ENCODE measurements around the gene EPM2A. TPM values are rescaled to one million over a fixed set of nuclear protein-coding genes. Genes with fewer than 3 reads are reported as not detected.
"Not testable (repeated sequence)": the region's sequence is repeated elsewhere in the genome, so short reads cannot be mapped to it uniquely, and the experiment has no call there.

Gene EPM2A
- total RNA-seq, 1 experiment from 2014 or later: 11.8 TPM

DNA sequence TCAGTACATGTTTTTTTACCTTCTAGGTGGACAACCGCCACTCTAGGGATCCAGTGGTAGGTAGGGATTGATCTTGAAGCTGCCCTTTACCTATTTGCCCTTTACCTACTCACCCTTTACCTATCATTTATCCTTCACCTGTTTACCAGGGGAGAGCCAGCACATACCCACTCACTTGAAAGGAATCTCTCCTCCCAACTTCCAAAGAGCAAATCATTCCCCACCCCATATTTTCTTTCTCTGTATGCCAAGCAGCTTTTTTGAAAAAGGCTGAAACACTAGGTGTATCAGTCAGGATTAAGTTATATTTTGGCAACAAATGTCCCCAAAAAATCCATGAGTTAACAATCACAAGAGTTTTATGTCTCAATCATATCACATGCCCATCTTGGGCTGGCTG, 10.5 kb upstream of the EPM2A start:
- Histone ChIP-seq H3K27me3 (replicated peaks; ENCODE audit: insufficient read depth, low read depth, low read length, poor library complexity) (no peaks in the 10 kb centered on the region), H3K4me1 (ENCODE audit: insufficient read depth, low read length, poor library complexity, severe bottlenecking) (peaks cover 8% of the 10 kb centered on the region), H3K9me3 (ENCODE audit: low read depth, low read length, poor library complexity, severe bottlenecking) (peaks cover 12% of the 10 kb centered on the region), H3K4me3 (ENCODE audit: low read depth, low read length, poor library complexity, severe bottlenecking) (no peak overlapping the region), H3K27ac (ENCODE audit: low read depth, low read length, poor library complexity, severe bottlenecking) (no peak overlapping the region), H3K36me3 (ENCODE audit: insufficient read depth, low read length, poor library complexity, severe bottlenecking) (no peaks in the 10 kb centered on the region)
- TF ChIP-seq, protein P1, sequence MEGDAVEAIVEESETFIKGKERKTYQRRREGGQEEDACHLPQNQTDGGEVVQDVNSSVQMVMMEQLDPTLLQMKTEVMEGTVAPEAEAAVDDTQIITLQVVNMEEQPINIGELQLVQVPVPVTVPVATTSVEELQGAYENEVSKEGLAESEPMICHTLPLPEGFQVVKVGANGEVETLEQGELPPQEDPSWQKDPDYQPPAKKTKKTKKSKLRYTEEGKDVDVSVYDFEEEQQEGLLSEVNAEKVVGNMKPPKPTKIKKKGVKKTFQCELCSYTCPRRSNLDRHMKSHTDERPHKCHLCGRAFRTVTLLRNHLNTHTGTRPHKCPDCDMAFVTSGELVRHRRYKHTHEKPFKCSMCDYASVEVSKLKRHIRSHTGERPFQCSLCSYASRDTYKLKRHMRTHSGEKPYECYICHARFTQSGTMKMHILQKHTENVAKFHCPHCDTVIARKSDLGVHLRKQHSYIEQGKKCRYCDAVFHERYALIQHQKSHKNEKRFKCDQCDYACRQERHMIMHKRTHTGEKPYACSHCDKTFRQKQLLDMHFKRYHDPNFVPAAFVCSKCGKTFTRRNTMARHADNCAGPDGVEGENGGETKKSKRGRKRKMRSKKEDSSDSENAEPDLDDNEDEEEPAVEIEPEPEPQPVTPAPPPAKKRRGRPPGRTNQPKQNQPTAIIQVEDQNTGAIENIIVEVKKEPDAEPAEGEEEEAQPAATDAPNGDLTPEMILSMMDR (conservative IDR thresholded peaks at IDR 0.05; ENCODE audit: low read depth, low read length): no peak
- TF ChIP-seq EZH2 (IDR thresholded peaks at IDR 0.05; ENCODE audit: borderline replicate concordance, low read depth, low read length, poor library complexity, severe bottlenecking): no peak
- intact Hi-C loops (cut with micrococcal nuclease; ENCODE audit: unreplicated experiment): no loop called here
- no peak for DNase-seq (ENCODE audit: low spot score)
- ChIA-PET POLR2A (ENCODE audit: low non-redundant PET) (no interaction called here), CTCF (no interaction called here)
- BruUV-seq (replicated peaks): no TSS peak

DNA sequence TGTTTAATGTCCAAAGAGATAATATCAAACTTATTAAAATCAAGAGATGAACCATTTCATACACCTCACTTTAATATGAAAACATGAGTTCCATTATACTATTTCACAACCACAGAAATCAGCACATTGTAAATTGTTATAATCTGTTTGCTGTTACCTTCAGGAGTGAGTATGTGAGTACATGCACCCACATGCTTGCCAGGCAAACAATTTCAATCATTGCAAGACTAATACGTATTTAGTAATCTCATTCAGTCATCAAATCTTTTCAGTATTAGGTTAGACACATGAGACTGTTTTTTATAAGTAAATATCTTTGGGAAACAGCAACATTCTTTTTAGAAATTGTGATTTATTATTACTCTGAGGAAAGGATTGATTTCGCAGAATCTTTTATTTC, 9.3 kb upstream of the EPM2A start:
- no TSS peak for BruUV-seq (replicated peaks)
- ChIA-PET POLR2A (ENCODE audit: low non-redundant PET) (no interaction called here), CTCF (no interaction called here)
- Histone ChIP-seq H3K4me3 (ENCODE audit: low read depth, low read length, poor library complexity, severe bottlenecking) (no peak overlapping the region), H3K27me3 (replicated peaks; ENCODE audit: insufficient read depth, low read depth, low read length, poor library complexity) (no peaks in the 10 kb centered on the region), H3K36me3 (ENCODE audit: insufficient read depth, low read length, poor library complexity, severe bottlenecking) (no peaks in the 10 kb centered on the region), H3K9me3 (ENCODE audit: low read depth, low read length, poor library complexity, severe bottlenecking) (peaks cover 12% of the 10 kb centered on the region), H3K27ac (ENCODE audit: low read depth, low read length, poor library complexity, severe bottlenecking) (no peak overlapping the region), H3K4me1 (ENCODE audit: insufficient read depth, low read length, poor library complexity, severe bottlenecking) (peaks cover 4% of the 10 kb centered on the region)
- no peak for DNase-seq (ENCODE audit: low spot score)
- TF ChIP-seq, protein P1 (conservative IDR thresholded peaks at IDR 0.05; ENCODE audit: low read depth, low read length): no peak
- no peak for TF ChIP-seq EZH2 (IDR thresholded peaks at IDR 0.05; ENCODE audit: borderline replicate concordance, low read depth, low read length, poor library complexity, severe bottlenecking)
- intact Hi-C loops (cut with micrococcal nuclease; ENCODE audit: unreplicated experiment): no loop called here

DNA sequence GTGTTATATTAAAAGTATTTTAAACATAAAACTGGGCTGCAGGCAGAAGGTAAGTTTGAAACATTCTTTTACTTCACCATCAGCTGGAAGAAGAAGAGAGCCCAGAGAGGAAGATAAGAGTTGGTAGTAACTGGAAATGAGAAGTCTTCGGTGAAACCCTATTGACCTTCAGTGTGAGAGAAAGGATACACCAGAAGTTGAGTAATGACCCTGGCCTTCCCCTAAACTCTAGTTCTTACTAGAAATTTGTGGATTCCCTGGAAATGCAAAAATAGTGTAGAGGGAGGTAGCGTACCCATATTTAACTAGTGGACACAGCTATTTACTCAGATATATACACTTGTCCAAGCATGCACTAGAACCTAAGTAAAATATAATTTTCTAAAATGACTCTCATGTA, 8.0 kb upstream of the EPM2A start:
- BruUV-seq (replicated peaks): no TSS peak
- Histone ChIP-seq H3K36me3 (ENCODE audit: insufficient read depth, low read length, poor library complexity, severe bottlenecking) (no peaks in the 10 kb centered on the region), H3K4me3 (ENCODE audit: low read depth, low read length, poor library complexity, severe bottlenecking) (no peak overlapping the region), H3K27me3 (replicated peaks; ENCODE audit: insufficient read depth, low read depth, low read length, poor library complexity) (no peaks in the 10 kb centered on the region), H3K9me3 (ENCODE audit: low read depth, low read length, poor library complexity, severe bottlenecking) (peaks cover 12% of the 10 kb centered on the region), H3K4me1 (ENCODE audit: insufficient read depth, low read length, poor library complexity, severe bottlenecking) (no peaks in the 10 kb centered on the region), H3K27ac (ENCODE audit: low read depth, low read length, poor library complexity, severe bottlenecking) (no peak overlapping the region)
- POLR2A ChIA-PET (ENCODE audit: low non-redundant PET): no interaction called here
- CTCF ChIA-PET: no interaction called here
- intact Hi-C loops (cut with micrococcal nuclease; ENCODE audit: unreplicated experiment): no loop called here
- no peak for TF ChIP-seq EZH2 (IDR thresholded peaks at IDR 0.05; ENCODE audit: borderline replicate concordance, low read depth, low read length, poor library complexity, severe bottlenecking)
- TF ChIP-seq, protein P1 (conservative IDR thresholded peaks at IDR 0.05; ENCODE audit: low read depth, low read length): no peak
- DNase-seq (ENCODE audit: low spot score): no peak

DNA sequence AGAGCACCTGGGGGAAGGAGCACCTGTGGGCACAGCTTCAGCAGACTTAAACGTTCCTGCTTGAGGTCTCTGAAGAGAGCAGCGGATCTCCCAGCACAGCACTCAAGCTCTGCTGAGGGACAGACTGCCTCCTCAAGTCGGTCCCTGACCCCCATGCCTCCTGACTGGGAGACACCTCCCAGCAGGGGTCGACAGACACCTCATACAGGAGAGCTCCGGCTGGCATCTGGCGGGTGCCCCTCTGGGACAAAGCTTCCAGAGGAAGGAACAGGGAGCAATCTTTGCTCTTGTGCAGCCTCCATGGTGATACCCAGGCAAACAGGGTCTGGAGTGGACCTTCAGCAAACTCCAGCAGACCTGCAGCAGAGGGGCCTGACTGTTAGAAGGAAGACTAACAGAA, 7.2 kb upstream of the EPM2A start:
- intact Hi-C loops (cut with micrococcal nuclease; ENCODE audit: unreplicated experiment); H3K4me1 ChIP-seq (ENCODE audit: insufficient read depth, low read length, poor library complexity, severe bottlenecking); BruUV-seq (replicated peaks); DNase-seq (ENCODE audit: low spot score); H3K9me3 ChIP-seq (ENCODE audit: low read depth, low read length, poor library complexity, severe bottlenecking); POLR2A ChIA-PET (ENCODE audit: low non-redundant PET); H3K4me3 ChIP-seq (ENCODE audit: low read depth, low read length, poor library complexity, severe bottlenecking); H3K36me3 ChIP-seq (ENCODE audit: insufficient read depth, low read length, poor library complexity, severe bottlenecking); H3K27ac ChIP-seq (ENCODE audit: low read depth, low read length, poor library complexity, severe bottlenecking); H3K27me3 ChIP-seq (replicated peaks; ENCODE audit: insufficient read depth, low read depth, low read length, poor library complexity); CTCF ChIA-PET: not testable (repeated sequence)

DNA sequence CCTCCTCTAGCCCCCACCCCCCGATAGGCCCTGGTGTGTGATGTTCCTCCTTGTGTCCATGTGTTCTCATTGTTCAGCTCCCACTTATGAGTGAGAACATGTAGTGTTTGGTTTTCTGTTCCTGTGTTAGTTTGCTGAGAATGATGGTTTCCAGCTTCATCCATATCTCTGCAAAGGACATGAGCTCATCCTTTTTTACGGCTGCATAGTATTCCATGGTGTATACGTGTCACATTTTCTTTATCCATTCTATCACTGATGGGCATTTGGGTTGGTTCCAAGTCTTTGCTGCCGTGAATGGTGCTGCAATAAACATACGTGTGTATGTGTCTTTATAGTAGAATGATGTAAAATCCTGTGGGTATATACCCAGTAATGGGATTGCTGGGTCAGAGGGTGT, 4.4 kb upstream of the EPM2A start:
- H3K36me3 ChIP-seq (ENCODE audit: insufficient read depth, low read length, poor library complexity, severe bottlenecking); H3K4me3 ChIP-seq (ENCODE audit: low read depth, low read length, poor library complexity, severe bottlenecking); BruUV-seq (replicated peaks); POLR2A ChIA-PET (ENCODE audit: low non-redundant PET); H3K9me3 ChIP-seq (ENCODE audit: low read depth, low read length, poor library complexity, severe bottlenecking); DNase-seq (ENCODE audit: low spot score); H3K27ac ChIP-seq (ENCODE audit: low read depth, low read length, poor library complexity, severe bottlenecking); H3K27me3 ChIP-seq (replicated peaks; ENCODE audit: insufficient read depth, low read depth, low read length, poor library complexity); CTCF ChIA-PET: not testable (repeated sequence)
- H3K4me1 ChIP-seq (ENCODE audit: insufficient read depth, low read length, poor library complexity, severe bottlenecking): peaks cover 14% of the 10 kb centered on the region
- intact Hi-C loops (cut with micrococcal nuclease; ENCODE audit: unreplicated experiment): loop anchor here (10.0 kb wide), 1 partner anchor 475 kb away; no protein-coding TSS in a partner anchor
